Ramos (cell line): ENCODE measurements around the gene RTN4IP1.
"Not testable (repeated sequence)": the region's sequence is repeated elsewhere in the genome, so short reads cannot be mapped to it uniquely, and the experiment has no call there.

Experiments
- in situ Hi-C: fragments of 300-500 bp; cut with MboI; formaldehyde crosslinking; loops from one replicate; pipeline ENCODE4 v1.14.3; 2022; ENCODE audit warnings: low sequenced_read_pairs; ENCODE audit not compliant: unreplicated experiment

RTN4IP1 gene

DNA sequence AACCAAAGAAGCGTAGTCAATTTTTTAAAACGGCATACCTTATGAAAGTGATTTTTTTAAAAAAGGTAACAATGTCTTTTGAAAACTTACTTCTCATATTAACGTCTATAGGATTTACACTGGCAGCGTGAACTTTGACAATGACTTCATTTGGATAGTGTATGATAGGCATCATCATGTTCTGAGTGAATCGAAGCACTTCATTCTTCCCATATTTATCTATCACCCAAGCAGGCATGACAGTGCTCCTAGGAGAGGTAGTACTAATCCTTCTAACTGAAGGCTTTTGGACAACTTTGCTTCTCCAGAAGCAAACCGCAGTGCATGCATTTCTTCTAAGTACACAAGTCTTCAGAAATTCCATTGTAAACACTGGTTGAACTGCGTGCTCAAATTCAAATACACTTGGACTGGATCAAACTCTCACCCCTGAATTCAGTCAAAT, 618 bp downstream of the RTN4IP1 start:
- in situ Hi-C loops: no loop called here

DNA sequence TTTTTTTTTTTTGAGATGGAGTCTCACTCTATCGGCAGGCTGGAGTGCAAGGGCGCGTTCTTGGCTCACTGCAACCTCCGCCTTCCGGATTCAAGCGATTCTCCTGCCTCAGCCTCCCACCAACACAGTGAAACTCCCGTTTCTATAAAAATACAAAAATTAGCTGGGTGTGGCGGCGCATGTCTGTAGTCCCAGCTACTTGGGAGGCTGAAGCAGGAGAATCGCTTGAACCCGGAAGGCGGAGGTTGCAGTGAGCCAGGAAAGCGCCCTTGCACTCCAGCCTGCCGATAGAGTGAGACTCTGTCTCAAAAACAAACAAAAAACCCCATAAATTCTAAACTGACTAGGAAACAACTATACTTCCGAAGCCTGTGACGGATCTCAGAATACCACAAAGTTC, 1.5 kb downstream of the RTN4IP1 start:
- in situ Hi-C loops: not testable (repeated sequence)

DNA sequence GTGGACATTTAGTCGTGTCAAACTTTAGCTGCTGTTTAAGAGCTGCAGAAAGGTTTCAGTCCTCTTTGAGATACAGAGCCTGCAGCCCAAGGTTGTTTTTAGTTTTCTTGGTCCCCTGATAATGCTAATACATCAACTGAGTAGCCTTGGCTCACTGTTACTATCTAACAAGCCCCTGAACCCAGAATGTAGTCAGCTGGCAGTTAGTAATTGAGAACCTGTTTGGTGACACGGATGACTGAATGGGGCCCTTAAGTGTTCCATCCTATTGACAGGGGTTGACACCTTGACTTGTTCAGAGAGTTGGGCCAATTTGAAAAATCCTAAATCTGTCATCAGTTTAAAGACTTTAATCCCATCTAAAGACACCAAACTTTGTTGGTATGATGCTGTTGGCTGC, 2.8 kb downstream of the RTN4IP1 start:
- in situ Hi-C loops: no loop called here

DNA sequence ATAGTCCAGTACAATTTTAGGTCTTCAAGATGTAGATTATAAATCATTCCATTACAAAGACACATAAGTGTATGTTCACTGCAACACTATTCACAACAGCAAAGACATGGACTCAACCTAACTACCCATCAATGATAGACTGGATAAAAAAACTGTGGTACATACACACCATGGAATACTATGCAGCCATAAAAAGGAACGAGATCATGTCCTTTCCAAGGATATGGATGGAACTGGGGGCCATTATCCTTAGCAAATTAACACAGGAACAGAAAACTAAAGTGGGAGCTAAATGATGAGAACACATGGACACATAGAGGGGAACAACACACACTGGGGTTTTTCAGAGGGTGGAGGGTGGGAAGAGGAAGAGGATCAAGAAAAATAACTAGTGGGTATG, 6.3 kb downstream of the RTN4IP1 start:
- in situ Hi-C loops: no loop called here

DNA sequence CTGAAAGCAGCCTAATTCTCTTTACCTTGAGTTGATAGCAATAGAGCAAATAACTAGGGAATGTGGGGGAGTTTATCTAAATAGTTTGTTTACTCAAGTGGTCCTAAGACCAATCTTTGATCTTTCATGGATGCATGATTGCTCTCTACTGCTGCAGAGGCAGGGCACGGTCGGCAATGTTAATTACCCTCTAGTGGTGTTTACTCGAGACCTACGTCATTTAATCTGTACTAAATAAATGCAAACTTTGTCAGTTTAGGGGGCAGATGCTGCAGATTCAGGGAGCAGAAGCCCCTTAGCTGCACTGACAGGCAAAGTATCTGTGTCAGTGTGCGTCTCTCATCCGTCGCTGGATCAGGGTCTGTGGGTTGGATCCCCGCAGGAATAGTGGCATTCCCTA, 6.9 kb downstream of the RTN4IP1 start:
- in situ Hi-C loops: no loop called here

DNA sequence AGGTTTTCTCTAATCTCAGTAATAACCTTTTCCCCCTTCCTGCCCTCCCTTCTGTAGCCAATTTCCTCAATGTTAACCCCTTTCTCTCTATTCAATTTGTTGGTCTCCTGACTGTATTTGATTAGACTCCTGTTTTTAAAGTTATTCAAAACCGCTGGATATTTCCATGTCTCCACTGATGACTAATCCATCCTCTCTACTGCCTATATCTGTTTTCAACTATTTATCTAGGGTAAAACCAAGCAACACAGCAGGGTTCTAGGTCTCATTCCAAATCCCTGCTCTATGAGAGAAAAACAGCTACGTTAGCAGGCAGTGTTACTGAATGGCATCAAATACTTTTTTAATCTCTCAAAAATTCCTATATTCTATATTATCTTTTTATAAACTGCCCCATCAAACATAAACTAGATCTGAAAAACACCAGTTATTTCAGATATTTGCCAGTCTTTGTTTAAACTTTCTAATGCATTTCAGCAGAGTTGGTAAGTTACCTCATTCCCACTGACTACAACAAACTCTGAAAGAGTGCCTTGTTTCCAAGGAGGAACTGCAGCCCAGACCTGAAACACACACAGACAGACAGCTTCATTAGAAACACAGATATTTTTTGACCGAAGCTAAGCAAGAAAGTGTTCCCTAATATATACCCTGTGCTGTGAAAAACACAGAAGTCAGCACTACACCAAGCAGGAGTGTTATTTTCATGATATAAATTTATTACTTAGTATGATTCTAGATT, 8.2 kb downstream of the RTN4IP1 start:
- in situ Hi-C loops: no loop called here

DNA sequence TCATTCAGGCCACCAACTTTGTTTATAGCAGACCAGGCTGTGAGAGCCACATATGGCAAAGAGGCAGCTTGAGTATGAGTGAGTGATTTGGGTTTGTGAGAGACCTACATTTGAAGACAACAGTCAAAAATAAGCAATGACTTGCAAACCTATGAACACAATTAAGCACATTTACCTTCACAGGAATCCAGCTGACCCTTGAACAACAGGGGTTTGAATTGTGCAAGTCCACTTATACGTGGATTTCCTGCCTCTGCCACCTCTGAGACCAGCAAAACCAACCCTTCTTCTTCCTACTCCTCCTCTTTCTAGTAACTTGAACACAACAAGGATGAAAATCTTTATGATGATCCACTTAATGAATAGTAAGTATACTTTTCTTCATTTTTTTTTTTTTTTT, 10.1 kb downstream of the RTN4IP1 start:
- in situ Hi-C loops: no loop called here

DNA sequence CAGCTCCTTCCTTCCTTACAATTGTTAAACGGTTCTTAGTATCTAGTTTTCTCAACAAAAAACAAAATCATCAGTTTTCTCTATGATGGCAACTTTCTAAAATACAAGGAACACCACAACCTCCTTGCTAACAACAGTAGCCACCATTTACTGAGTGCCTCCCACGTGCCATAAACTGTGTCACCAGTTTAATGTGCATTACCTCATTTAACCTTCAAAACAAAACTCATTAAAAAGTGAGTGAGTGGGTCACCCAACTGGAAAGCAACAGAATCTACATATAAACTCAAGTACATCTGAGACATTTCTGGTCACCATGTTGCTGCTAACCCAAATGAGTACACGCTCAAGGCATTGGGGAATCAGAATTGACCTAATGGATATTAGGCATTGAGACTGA, 11.0 kb downstream of the RTN4IP1 start:
- in situ Hi-C loops: no loop called here

DNA sequence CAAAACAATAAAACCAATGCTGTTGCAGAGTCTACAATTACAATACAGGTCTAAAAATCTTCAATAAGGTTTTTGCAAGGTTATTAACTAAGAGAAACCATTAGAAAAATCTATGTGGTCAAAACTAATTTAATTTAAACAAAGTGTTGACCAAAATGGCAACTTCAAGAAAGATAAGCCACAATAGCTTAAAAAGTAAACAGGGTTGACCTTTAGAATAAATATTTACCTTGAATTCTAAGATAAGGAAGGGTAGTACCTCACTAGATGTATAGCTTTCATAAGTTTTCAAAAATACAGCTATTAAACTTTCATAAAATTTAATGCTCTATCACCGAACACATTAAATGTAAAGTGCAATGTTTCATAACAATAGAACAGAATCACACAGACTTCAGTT, 11.4 kb downstream of the RTN4IP1 start:
- in situ Hi-C loops: no loop called here

DNA sequence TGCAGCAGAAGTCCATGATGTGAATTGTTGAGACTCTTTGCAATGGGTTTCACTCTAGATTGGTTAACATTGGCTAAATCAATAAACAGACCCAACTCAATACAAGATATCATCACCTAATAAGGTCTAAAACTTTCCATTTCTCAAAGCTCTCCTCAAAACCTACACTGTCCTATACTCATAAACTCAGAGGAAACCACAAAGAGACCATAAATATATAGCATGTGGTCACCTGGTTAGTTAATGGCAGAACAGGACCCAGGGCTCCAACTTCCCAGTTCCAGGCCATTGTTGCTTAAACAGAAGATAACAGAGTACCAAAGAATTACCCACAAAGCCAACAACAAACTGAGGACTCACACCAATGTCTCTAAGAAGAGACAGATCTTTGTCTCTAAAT, 12.0 kb downstream of the RTN4IP1 start:
- in situ Hi-C loops: no loop called here

DNA sequence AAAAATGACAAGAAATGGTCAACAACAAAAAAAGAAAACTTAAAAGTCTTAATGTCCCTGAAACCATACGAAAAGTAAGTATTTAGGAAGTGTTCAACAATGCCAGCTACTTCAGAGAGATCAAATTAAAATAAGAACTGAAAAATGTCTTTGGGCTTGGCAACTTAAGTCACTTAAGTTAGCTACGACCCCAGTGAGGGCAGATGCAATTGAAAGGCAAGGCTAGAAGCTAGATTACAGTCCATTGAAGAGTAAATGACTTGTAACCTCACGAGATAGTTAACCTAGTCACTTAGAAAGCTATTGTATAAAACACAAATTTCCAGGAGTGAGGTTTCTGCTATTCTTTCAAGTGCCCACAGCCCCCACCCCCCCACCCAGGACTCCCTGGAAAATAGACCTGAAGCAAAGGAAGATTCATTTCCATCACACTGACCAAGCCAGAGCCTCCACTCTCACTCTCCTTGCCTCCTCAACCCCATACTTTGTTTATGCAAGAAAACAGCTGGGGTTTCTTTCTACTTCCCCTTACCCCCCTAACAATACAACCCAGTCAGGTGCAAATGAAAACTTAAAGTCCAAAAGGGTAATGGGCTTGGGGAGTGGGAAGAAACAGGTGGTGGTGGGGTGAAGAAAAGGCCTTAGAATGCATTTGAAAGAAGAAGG, 14.6 kb downstream of the RTN4IP1 start:
- in situ Hi-C loops: no loop called here

DNA sequence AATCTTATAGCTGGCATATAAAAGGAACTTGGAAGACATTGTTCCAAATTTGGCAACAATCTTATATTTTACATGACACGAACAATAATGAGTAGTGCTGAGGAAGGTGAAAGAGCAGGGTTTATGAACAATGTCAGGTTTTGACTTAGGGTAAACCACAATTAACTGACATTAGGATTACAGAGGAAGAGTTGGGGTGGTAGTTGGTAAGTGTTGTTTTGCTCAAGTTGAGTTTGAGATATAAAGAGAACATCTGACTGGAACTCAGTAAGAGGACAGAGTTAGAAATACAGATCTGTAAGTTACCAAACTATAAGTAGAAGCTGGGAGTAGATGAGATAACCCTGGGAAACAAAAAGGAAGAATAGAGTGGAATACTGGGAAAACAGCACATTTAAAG, 15.1 kb downstream of the RTN4IP1 start:
- in situ Hi-C loops: no loop called here

DNA sequence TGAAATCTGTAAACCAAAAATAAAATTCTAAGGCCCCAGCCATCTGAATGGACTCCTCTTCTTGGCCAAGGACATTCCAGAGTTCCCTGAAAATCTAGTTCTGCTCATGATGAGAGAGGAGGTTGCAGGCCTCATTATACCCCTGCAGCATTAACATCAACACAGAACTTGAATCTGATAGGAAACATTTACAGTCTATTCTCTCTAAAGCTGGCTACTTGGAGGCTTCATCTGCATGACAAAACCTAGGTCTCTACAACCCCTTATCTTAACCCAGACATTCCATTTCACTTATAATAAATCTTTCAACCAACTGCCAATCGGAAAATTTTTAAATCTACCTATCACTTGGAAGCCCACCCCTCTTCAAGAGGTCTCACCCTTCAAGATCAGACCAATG, 15.7 kb downstream of the RTN4IP1 start:
- in situ Hi-C loops: no loop called here

DNA sequence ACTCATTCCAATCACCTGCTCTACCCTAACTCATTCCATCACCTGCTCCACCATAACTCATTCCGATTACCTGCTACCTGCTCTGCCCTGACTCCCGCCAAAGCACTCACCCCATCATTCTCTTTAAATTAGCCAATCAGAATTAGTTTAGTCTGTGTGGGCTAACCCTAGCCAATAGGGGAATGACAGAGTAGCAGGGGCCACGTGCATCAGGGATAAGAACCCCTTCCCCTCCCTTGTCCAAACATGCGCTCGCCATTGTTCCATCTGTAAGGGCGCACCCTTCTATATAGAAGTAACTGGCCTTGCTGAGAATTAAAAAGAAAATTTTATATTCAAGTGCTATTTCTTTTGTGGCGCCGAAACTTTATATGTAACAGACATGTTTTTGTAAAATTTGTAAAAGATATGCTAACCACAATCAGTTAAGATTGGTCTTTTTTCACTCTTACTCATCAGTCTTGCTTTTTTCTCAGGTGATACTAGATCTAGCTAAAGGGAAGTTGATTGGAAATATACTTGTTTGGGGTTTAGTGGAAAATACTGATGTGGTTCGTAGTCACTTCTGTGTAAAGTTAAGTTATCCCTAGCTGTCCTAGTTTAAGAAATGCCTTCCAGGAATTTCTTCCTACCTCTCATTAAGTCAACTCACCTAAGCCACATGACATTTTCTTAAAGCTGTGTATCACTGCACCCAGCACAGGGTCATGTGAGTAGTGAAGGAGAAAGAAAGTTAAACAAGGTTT, 16.5 kb downstream of the RTN4IP1 start:
- in situ Hi-C loops: no loop called here

DNA sequence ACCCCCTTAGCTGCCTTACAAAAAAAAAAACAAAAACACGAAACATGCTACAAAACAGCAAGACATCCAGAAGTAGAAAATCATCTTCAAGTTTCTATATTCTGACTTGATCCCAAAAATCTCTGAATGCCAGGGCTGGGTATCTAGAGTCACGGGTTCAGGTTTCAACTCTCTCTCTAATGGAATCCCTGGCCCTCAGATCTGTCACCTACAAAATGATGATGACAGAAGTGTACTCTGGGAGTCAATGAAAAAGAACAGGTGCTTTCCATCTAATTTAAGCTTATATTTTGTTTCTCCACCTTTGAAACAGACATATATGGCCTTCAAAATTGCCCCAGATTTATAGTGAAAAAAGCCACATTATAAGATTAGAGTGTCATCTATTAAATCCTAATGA, 18.3 kb downstream of the RTN4IP1 start:
- in situ Hi-C loops: no loop called here

DNA sequence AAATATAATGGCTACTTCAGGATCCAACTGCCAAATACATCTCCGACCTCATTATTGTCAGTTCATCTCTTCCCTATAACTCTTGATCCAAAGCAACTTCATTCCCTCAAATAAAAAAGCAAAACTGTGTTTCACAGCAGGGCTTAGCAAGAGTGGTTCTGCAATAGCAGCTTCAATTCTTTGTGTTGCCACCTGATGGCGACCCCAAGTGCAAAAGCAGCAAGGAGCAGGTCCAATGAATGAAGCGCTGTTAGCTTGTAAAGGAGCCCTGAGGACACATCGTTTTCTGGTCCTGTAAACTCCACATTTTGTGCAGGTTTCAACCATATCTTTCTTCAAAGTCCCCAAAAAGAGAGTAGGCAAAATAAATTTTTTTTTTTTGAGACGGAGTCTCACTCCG, 19.6 kb downstream of the RTN4IP1 start:
- in situ Hi-C loops: loop anchor here (5.0 kb wide), 1 partner anchor 373 kb away; no protein-coding TSS in a partner anchor

DNA sequence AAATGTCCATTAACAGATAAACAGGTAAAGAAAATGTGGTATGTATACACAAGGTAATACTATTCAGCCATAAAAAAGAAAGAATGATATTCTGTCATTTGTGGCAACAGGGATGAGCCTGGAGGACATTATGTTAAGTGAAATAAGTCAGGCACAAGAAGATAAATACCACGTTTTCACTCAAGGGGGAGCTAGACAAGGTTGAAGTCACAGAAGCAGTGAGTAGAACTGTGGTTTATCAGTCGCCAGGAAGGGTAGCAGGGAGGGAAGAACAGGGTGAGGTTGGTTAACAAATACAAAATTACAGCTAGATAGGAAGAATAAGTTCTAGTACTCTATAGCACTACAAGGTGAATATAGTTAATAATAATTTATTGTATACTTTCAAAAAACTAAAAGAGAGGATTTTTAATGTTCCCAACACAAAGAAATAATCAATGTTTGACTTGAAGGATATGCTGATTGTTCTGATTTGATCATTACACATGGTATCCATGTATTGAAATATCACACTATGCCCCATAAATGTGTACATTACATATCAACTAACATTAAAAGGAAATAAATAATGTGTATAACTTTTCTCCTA, 21.1 kb downstream of the RTN4IP1 start:
- in situ Hi-C loops: loop anchor here (5.0 kb wide), 1 partner anchor 374 kb away; no protein-coding TSS in a partner anchor

DNA sequence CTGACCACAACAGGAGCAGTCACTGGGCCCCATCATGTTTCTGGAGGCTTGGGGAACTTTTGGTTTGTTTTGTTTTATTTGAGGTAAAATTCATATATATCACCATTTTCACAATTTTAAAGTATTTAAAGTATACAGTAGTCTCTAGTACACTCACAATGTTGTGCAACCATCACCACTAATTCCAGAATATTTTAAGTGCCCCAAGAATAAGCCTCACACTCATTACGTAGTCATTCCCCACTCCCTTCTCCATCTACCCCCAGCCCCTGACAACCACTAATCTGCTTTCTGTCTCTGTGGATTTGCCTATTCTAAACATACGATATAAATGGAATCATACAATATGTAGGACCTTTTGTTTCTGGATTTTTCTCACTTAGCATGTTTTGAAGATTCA, 29.0 kb downstream of the RTN4IP1 start:
- in situ Hi-C loops: no loop called here

DNA sequence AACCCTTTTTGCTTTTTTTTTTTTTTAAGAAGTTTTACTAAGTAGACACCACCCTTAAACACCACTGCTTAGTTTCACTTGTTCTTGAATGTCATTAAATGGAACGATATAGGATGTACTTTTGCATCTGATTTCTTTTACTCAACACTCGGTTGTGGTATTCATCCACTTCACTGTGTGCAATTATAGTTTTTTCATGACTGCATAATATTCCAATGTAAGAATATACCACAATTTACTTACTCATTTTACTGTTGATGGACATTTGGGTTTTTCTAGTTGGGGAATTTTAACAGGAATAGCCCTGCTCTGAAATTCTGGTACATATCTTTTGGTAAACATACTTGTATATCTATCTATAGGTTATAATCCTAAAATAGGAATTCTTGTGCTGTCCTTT, 29.9 kb downstream of the RTN4IP1 start:
- in situ Hi-C loops: no loop called here

DNA sequence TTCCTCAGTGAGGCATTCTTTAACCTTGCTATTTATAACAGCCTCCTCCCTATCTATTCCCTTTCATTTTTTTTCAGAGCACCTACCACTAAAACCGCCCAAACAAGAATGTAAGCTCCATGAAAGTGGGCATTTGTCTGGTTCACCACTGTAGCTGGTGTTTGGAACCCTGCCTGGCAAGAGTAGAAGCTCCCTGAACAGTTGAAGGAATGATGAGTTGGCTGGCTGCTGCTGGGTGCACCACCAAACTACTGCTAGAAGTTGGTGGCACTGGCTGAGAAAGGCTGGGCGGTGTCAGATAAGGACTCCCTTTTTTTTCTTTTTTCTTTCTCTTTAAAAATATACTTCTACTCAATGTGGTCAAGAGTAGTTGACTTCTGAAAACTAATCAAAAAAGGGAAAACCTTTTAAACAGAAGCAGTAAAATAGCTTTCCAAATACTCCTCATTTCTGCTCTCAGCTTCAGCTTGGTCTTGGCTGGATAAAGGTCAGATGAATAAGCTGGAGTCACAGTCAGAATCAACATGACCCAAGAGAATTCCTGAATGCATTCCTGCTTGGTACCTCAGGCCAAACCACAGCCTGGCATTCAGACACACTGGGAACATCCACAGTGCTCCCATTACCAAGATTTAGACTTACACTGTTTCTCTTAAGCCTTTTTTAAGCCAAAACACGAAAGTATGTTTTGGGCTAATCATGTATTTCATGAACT, 38.0 kb downstream of the RTN4IP1 start:
- in situ Hi-C loops: no loop called here
